ENCODE measurements around the gene FNDC1. TPM values are rescaled to one million over a fixed set of nuclear protein-coding genes. Genes with fewer than 3 reads are reported as not detected.

The FNDC1 gene
- total RNA-seq, 6 experiments from 2014 or later: 0.02 to 2.7 (median 0.85) TPM

- peaks cover 6% of the 10 kb centered on the region in 2 donors for H3K27me3 ChIP-seq
- no peak overlapping the region for H3K4me3 ChIP-seq
- peaks cover 0 to 9% (median 0%) of the 10 kb centered on the region in 4 donors for H3K4me1 ChIP-seq
- 6% methylated on average over 17 of the region's 19 CpGs for WGBS (ENCODE audit: insufficient coverage, low coverage, low lambda C conversion rate, missing lambda C conversion rate)
- DNase-seq (peak; percentile 77 to 81 (median 78)), ATAC-seq (peak; percentile 93 to 98 (median 96))
- no peak for TF ChIP-seq POLR2A (IDR thresholded peaks at IDR 0.05)
- TF ChIP-seq CTCF (IDR thresholded peaks at IDR 0.05): peak; percentile 80 to 97 (median 94)
- H3K27ac ChIP-seq: no peak overlapping the region
- no peaks in the 10 kb centered on the region for H3K36me3 ChIP-seq
- H3K9me3 ChIP-seq: no peaks in the 10 kb centered on the region
- intact Hi-C loops (cut with DNase I): loop anchor here (5.0 to 10.0 kb wide), 2 partner anchors 290 to 483 kb away; no protein-coding TSS in a partner anchor
Observed at GRCh38 chr6:159174263-159174969, 5.2 kb downstream of the FNDC1 start.

- intact Hi-C loops (cut with DNase I): loop anchor here in 1 of 2 donors (10.0 kb wide), 1 partner anchor 288 kb away; no protein-coding TSS in a partner anchor
Observed at GRCh38 chr6:159176913-159177312, 7.7 kb downstream of the FNDC1 start.

GRCh38 chr6:159178847-159179246 is 9.6 kb downstream of the FNDC1 start:
- 86% methylated on average over 8 of the region's 9 CpGs for WGBS (ENCODE audit: insufficient coverage, low coverage, low lambda C conversion rate, missing lambda C conversion rate)
- H3K4me3 ChIP-seq: no peak overlapping the region

More at GRCh38 chr6:159176913-159177312, 7.7 kb downstream of the FNDC1 start:
- DNase-seq (no peak), ATAC-seq (no peak)
- H3K36me3 ChIP-seq: no peaks in the 10 kb centered on the region
- 73% methylated on average over 4 of the region's 4 CpGs for WGBS (ENCODE audit: insufficient coverage, low coverage, low lambda C conversion rate, missing lambda C conversion rate)
- TF ChIP-seq POLR2A (IDR thresholded peaks at IDR 0.05) (no peak), CTCF (IDR thresholded peaks at IDR 0.05) (no peak)
- H3K9me3 ChIP-seq: no peaks in the 10 kb centered on the region
- H3K27ac ChIP-seq: no peak overlapping the region
- peaks cover 6% of the 10 kb centered on the region in 2 donors for H3K27me3 ChIP-seq
- H3K4me1 ChIP-seq: peaks cover 0 to 5% (median 0%) of the 10 kb centered on the region in 4 donors
- H3K4me3 ChIP-seq: no peak overlapping the region

GRCh38 chr6:159180001-159180400 is 10.8 kb downstream of the FNDC1 start:
- intact Hi-C loops (cut with DNase I): no loop called here
- no peaks in the 10 kb centered on the region for H3K27me3 ChIP-seq
- no peak overlapping the region for H3K27ac ChIP-seq
- H3K4me1 ChIP-seq: no peaks in the 10 kb centered on the region
- no peak for ATAC-seq
- H3K4me3 ChIP-seq: no peak overlapping the region
- DNase-seq: no peak
- 71% methylated on average over 4 of the region's 4 CpGs for WGBS (ENCODE audit: insufficient coverage, low coverage, low lambda C conversion rate, missing lambda C conversion rate)
- H3K9me3 ChIP-seq: no peaks in the 10 kb centered on the region
- H3K36me3 ChIP-seq: no peaks in the 10 kb centered on the region
- TF ChIP-seq CTCF (IDR thresholded peaks at IDR 0.05) (no peak), POLR2A (IDR thresholded peaks at IDR 0.05) (no peak)

More at GRCh38 chr6:159178847-159179246, 9.6 kb downstream of the FNDC1 start:
- Histone ChIP-seq H3K4me1 (peaks cover 0 to 5% (median 0%) of the 10 kb centered on the region in 4 donors), H3K27ac (no peak overlapping the region), H3K27me3 (no peaks in the 10 kb centered on the region), H3K9me3 (no peaks in the 10 kb centered on the region), H3K36me3 (no peaks in the 10 kb centered on the region)
- ATAC-seq (no peak), DNase-seq (no peak)
- TF ChIP-seq POLR2A (IDR thresholded peaks at IDR 0.05) (no peak), CTCF (IDR thresholded peaks at IDR 0.05) (no peak)
- intact Hi-C loops (cut with DNase I): loop anchor here in 1 of 2 donors (10.0 kb wide), 1 partner anchor 286 kb away; no protein-coding TSS in a partner anchor
